Activated B cell treated with CpG ODN at 0.5 μM for 24 hours (primary cell): ENCODE results near the gene SP1. TPM values are rescaled to one million over a fixed set of nuclear protein-coding genes. Genes with fewer than 3 reads are reported as not detected.
"Not testable (repeated sequence)": the region's sequence is repeated elsewhere in the genome, so short reads cannot be mapped to it uniquely, and the experiment has no call there.

ENCODE experiments used
- ATAC-seq: fragments of 200-7000 bp; cut with Tn5 transposase; one replicate; pipeline ENCODE4 v1.10.0; 2021; ENCODE audit warnings: low read depth, mild to moderate bottlenecking, moderate library complexity
- CTCF ChIA-PET: fragments of 350-600 bp; sonication (Branson Sonifier 250); formaldehyde crosslinking; loops from one replicate; lab custom pipeline; 2021; ENCODE audit warnings: antibody characterized with exemption; lab: Charles Lee
- POLR2A ChIA-PET: fragments of 350-600 bp; sonication (Branson Sonifier 250); formaldehyde crosslinking; loops from one replicate; lab custom pipeline; 2021; ENCODE audit warnings: antibody characterized with exemption; lab: Charles Lee
- DNase-seq: peaks from one replicate; pipeline ENCODE4 v3.0.0; 2022
- H3K27ac Mint-ChIP-seq: one replicate; pipeline ENCODE4 v1.8.0; 2020; ENCODE audit warnings: mixed read lengths
- H3K27me3 Mint-ChIP-seq: one replicate; pipeline ENCODE4 v1.8.0; 2021; ENCODE audit warnings: mixed read lengths
- H3K36me3 Mint-ChIP-seq: one replicate; pipeline ENCODE4 v1.8.0; 2021; ENCODE audit warnings: low read depth, mixed read lengths
- H3K4me1 Mint-ChIP-seq: one replicate; pipeline ENCODE4 v1.8.0; 2021; ENCODE audit warnings: mixed read lengths
- H3K4me3 Mint-ChIP-seq: one replicate; pipeline ENCODE4 v1.8.0; 2020; ENCODE audit warnings: mild to moderate bottlenecking, mixed read lengths
- H3K9me3 Mint-ChIP-seq: one replicate; pipeline ENCODE4 v1.8.0; 2020; ENCODE audit warnings: mixed read lengths
- intact Hi-C: fragments of 100-400 bp; cut with micrococcal nuclease; formaldehyde crosslinking; loops from one replicate; pipeline ENCODE4 v1.15.1; 2024
- total RNA-seq: library from RNA; stranded (reverse); gene quantifications from 2 replicates; pipeline ENCODE4 v1.2.3, GENCODE V29; 2022
- TF ChIP-seq, protein P1 (sequence below): fragments of 200-600 bp; IDR thresholded peaks from one replicate; pipeline ENCODE4 v1.8.0; 2022; ENCODE audit warnings: antibody characterized with exemption, mild to moderate bottlenecking

Gene SP1
- total RNA-seq, 1 donor from 2014 or later = 102 TPM

DNA sequence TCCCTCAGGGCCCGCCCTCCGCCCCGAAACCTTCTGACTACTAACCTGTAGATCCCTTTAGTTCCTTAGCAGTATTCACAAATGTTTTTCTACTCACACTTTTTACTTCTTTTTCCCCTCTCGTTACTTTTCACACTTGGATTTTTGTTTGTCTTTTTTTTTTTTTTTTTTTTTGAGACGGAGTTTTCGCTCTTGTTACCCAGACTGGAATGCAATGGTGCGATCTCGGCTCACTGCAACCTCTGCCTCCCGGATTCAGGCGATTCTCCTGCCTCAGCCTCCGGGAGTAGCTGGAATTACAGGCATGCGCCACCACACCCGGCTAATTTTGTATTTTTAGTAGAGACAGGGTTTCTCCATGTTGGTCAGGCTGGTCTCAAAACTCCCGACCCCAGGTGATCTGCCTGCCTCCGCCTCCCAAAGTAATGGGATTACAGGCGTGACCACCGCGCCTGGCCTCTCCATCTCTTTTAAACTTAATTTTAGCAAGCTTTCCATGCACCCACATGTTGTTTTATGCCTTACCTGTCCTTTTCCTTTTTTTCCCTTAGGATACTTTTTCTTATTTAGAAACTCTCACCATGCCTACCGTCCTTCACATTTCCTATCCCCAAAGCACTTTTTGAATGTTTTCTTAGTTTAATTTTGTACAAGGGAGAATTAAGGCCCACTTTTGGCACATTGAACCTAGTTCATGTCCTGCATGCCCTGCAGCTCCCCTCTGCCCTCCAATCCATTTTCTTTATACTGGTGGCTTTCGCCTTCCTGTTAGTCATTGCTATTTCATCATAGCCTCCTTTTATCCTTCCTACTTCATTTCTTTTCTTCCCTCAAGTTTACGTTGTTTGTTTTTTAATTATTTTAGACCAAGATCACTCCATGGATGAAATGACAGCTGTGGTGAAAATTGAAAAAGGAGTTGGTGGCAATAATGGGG, 1.1 kb downstream of the SP1 start:
- ChIA-PET POLR2A (interaction anchor here (0.6 to 6.2 kb wide), 7 partner anchors 23 to 179 kb away, joined by 5 to 38 read pairs (median 7); no protein-coding TSS in a partner anchor), CTCF (interaction anchor here (0.6 to 4.2 kb wide), 9 partner anchors 15 to 202 kb away, joined by 3 to 45 read pairs (median 5); partner anchors contain the start of gene AAAS)
- DNase-seq (no peak), ATAC-seq (no peak)
- H3K4me1 Mint-ChIP-seq = peaks cover 44% of the 10 kb centered on the region
- no peaks in the 10 kb centered on the region for H3K27me3 Mint-ChIP-seq
- no peaks in the 10 kb centered on the region for H3K9me3 Mint-ChIP-seq
- intact Hi-C loops = loop anchor here (1.0 to 5.0 kb wide), 5 partner anchors 14 to 346 kb away; partner anchors contain the start of genes CALCOCO1 and MYG1
- peaks cover 39% of the 10 kb centered on the region for H3K36me3 Mint-ChIP-seq
- peak overlapping the region; percentile 88 for H3K4me3 Mint-ChIP-seq
- TF ChIP-seq, protein P1, sequence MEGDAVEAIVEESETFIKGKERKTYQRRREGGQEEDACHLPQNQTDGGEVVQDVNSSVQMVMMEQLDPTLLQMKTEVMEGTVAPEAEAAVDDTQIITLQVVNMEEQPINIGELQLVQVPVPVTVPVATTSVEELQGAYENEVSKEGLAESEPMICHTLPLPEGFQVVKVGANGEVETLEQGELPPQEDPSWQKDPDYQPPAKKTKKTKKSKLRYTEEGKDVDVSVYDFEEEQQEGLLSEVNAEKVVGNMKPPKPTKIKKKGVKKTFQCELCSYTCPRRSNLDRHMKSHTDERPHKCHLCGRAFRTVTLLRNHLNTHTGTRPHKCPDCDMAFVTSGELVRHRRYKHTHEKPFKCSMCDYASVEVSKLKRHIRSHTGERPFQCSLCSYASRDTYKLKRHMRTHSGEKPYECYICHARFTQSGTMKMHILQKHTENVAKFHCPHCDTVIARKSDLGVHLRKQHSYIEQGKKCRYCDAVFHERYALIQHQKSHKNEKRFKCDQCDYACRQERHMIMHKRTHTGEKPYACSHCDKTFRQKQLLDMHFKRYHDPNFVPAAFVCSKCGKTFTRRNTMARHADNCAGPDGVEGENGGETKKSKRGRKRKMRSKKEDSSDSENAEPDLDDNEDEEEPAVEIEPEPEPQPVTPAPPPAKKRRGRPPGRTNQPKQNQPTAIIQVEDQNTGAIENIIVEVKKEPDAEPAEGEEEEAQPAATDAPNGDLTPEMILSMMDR = no peak
- peak overlapping the region; percentile 80 for H3K27ac Mint-ChIP-seq

DNA sequence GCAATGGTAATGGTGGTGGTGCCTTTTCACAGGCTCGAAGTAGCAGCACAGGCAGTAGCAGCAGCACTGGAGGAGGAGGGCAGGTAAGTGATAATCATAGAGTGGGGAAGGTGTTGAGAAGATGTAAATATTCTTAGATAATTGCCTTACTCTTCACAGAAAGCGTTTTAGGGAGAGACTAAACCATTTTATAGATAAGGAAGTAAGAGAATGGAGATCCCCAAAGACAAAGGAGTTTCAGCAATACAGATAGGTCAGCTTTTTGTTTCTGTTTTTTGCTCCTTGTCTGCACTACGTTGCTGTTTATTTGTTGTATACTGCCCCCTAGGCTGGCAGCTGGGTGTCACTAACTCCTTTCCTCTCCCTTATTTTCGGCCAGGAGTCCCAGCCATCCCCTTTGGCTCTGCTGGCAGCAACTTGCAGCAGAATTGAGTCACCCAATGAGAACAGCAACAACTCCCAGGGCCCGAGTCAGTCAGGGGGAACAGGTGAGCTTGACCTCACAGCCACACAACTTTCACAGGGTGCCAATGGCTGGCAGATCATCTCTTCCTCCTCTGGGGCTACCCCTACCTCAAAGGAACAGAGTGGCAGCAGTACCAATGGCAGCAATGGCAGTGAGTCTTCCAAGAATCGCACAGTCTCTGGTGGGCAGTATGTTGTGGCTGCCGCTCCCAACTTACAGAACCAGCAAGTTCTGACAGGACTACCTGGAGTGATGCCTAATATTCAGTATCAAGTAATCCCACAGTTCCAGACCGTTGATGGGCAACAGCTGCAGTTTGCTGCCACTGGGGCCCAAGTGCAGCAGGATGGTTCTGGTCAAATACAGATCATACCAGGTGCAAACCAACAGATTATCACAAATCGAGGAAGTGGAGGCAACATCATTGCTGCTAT, 2.0 kb downstream of the SP1 start:
- H3K27ac Mint-ChIP-seq = peak overlapping the region; percentile 80
- intact Hi-C loops = loop anchor here (1.0 to 5.0 kb wide), 3 partner anchors 15 to 345 kb away; partner anchors contain the start of gene CALCOCO1
- no peaks in the 10 kb centered on the region for H3K27me3 Mint-ChIP-seq
- DNase-seq = no peak
- TF ChIP-seq, protein P1 = no peak
- ChIA-PET CTCF (interaction anchor here (1.0 to 4.2 kb wide), 8 partner anchors 16 to 61 kb away, joined by 3 to 45 read pairs (median 6); partner anchors contain the start of gene AAAS), POLR2A (interaction anchor here (0.6 to 6.2 kb wide), 9 partner anchors 13 to 180 kb away, joined by 3 to 38 read pairs (median 5); no protein-coding TSS in a partner anchor)
- no peaks in the 10 kb centered on the region for H3K9me3 Mint-ChIP-seq
- peaks cover 47% of the 10 kb centered on the region for H3K36me3 Mint-ChIP-seq
- H3K4me3 Mint-ChIP-seq = peak overlapping the region; percentile 88
- ATAC-seq = no peak
- peaks cover 53% of the 10 kb centered on the region for H3K4me1 Mint-ChIP-seq

DNA sequence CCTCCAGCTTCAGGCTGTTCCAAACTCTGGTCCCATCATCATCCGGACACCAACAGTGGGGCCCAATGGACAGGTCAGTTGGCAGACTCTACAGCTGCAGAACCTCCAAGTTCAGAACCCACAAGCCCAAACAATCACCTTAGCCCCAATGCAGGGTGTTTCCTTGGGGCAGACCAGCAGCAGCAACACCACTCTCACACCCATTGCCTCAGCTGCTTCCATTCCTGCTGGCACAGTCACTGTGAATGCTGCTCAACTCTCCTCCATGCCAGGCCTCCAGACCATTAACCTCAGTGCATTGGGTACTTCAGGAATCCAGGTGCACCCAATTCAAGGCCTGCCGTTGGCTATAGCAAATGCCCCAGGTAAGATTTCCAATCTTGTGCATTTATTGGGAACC, 3.3 kb downstream of the SP1 start:
- H3K9me3 Mint-ChIP-seq = no peaks in the 10 kb centered on the region
- H3K27me3 Mint-ChIP-seq = no peaks in the 10 kb centered on the region
- DNase-seq (no peak), ATAC-seq (no peak)
- TF ChIP-seq, protein P1 = no peak
- CTCF ChIA-PET = interaction anchor here (1.3 to 4.2 kb wide), 3 partner anchors 27 to 31 kb away, joined by 4 to 45 read pairs (median 6); no protein-coding TSS in a partner anchor
- peak overlapping the region; percentile 88 for H3K4me3 Mint-ChIP-seq
- H3K27ac Mint-ChIP-seq = peak overlapping the region; percentile 25
- peaks cover 58% of the 10 kb centered on the region for H3K36me3 Mint-ChIP-seq
- POLR2A ChIA-PET = interaction anchor here (0.5 to 6.2 kb wide), 6 partner anchors 12 to 70 kb away, joined by 4 to 38 read pairs (median 6); no protein-coding TSS in a partner anchor
- peaks cover 64% of the 10 kb centered on the region for H3K4me1 Mint-ChIP-seq
- intact Hi-C loops = loop anchor here (5.0 kb wide), 1 partner anchor 344 kb away; the partner anchor contains the start of gene CALCOCO1

DNA sequence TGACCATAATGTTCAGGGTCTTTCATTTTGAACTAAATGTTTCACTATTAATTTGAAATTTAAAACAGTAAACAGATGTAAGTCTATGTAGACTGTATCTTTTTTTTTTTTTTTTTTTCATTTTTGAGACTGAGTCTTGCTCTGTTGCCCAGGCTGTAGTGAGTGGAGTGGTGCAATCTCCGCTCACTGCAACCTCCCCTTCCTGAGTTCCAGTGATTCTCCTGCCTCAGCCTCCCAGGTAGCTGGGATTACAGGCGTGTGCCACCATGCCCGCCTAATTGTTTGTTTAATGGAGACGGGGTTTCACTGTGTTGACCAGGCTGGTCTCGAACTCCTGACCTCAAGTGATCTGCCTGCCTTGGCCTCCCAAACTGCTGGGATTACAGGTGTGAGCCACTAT, 6.4 kb downstream of the SP1 start:
- H3K27ac Mint-ChIP-seq, ATAC-seq, H3K9me3 Mint-ChIP-seq, H3K27me3 Mint-ChIP-seq, intact Hi-C loops, DNase-seq: not testable (repeated sequence)
- Mint-ChIP-seq H3K4me3 (peak overlapping the region; percentile 29), H3K4me1 (peaks cover 80% of the 10 kb centered on the region), H3K36me3 (peaks cover 77% of the 10 kb centered on the region)
- CTCF ChIA-PET = interaction anchor here (1.0 to 1.7 kb wide), 2 partner anchors 34 to 35 kb away, joined by 4 to 6 read pairs; no protein-coding TSS in a partner anchor
- POLR2A ChIA-PET = interaction anchor here (0.6 to 0.8 kb wide), 5 partner anchors 31 to 166 kb away, joined by 3 to 6 read pairs (median 3); no protein-coding TSS in a partner anchor

DNA sequence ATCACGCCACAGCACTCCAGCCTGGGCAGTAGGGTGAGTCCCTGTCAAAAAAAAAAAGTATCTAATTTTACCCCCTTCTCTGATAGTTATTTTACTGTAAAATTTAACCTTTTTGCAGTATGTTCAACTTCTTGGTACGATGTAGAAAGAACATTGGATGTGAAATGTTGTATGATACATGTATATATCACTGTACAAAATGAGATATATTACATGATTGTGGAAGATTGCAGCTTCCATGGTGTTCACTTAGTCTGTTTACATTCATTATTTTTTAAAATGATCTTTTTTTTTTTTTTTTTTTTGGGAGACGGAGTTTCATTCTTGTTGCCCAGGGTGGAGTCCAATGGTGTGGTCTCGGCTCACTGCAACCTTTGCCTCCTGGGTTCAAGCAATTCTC, 9.0 kb downstream of the SP1 start:
- DNase-seq (no peak), ATAC-seq (no peak)
- Mint-ChIP-seq H3K4me3 (no peak overlapping the region), H3K36me3 (peaks cover 60% of the 10 kb centered on the region), H3K4me1 (peaks cover 60% of the 10 kb centered on the region), H3K9me3 (no peaks in the 10 kb centered on the region), H3K27me3 (no peaks in the 10 kb centered on the region), H3K27ac (no peak overlapping the region)
- ChIA-PET CTCF (no interaction called here), POLR2A (interaction anchor here (0.6 to 1.2 kb wide), 5 partner anchors 9 to 362 kb away, joined by 3 to 6 read pairs (median 5); partner anchors contain the start of gene SP1)
- TF ChIP-seq, protein P1 = no peak
- intact Hi-C loops = no loop called here
